Measurements from ENCODE around the gene MAGEE1.

MAGEE1 gene

DNA sequence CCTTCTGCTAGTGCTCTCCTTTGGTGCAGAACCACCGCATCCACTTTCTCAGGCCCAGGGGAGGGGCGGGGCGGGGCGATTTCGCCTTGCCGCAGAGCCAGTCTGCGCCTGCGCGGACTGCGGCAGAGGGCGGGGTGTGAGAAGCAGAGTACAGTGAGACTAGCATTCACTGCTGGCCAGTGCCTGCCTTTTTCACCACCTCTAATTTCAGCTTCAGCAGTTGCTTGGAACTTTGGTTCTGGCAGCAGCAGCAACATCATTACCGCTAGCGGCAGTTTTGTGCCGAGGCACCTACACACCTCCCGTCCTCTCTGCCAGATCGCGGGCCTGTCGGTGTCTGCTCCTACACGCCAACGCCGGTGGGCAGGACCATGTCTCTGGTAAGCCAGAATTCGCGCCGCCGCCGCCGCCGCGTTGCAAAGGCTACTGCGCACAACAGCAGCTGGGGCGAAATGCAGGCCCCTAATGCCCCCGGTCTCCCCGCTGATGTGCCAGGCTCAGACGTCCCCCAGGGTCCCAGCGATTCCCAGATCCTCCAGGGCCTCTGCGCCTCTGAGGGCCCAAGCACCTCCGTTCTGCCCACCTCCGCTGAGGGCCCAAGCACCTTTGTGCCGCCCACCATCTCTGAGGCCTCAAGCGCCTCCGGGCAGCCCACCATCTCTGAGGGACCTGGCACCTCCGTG is at the start of gene MAGEE1:
Gene MAGEE1 (plus strand): TSS at position 151 of the 683 bp plus-strand sequence. CDS start 221 bp downstream, at position 372.
- TF ChIP-seq, protein P1, sequence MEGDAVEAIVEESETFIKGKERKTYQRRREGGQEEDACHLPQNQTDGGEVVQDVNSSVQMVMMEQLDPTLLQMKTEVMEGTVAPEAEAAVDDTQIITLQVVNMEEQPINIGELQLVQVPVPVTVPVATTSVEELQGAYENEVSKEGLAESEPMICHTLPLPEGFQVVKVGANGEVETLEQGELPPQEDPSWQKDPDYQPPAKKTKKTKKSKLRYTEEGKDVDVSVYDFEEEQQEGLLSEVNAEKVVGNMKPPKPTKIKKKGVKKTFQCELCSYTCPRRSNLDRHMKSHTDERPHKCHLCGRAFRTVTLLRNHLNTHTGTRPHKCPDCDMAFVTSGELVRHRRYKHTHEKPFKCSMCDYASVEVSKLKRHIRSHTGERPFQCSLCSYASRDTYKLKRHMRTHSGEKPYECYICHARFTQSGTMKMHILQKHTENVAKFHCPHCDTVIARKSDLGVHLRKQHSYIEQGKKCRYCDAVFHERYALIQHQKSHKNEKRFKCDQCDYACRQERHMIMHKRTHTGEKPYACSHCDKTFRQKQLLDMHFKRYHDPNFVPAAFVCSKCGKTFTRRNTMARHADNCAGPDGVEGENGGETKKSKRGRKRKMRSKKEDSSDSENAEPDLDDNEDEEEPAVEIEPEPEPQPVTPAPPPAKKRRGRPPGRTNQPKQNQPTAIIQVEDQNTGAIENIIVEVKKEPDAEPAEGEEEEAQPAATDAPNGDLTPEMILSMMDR (IDR thresholded peaks at IDR 0.05) = no peak
- Mint-ChIP-seq H3K27me3 (ENCODE audit: low read depth, poor library complexity) (peaks cover 4% of the 10 kb centered on the region), H3K9me3 (peaks cover 47% of the 10 kb centered on the region), H3K27ac (no peak within 1 kb of the TSS), H3K4me1 (peaks cover under 1% of the 10 kb centered on the region), H3K36me3 (ENCODE audit: low read depth) (no peaks in the 10 kb centered on the region), H3K4me3 (peak within 1 kb of the TSS; percentile 85)
- peak; percentile 78 for DNase-seq

DNA sequence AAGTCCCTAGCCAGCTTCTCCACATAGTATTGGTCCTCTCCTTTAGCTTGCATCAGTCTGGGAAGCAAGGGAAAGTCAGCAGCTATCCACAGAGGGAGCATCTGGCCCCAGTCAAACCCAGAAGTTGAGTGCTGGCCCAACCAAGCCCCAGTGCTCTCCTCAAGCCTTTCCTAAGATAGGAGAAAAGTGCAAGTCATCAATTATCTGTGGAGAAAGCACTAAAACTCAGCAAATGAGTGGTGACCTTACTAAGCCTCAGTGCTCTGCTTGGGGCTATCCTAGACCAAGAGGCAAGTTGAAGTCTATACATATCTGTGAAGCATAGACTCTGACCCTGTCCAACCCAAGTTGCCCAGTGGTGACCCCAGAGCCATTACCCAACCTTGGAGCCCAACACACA is 28.5 kb upstream of the MAGEE1 start:
- H3K4me1 Mint-ChIP-seq = no peaks in the 10 kb centered on the region
- no peak overlapping the region for H3K27ac Mint-ChIP-seq
- TF ChIP-seq, protein P1 (IDR thresholded peaks at IDR 0.05) = no peak
- H3K4me3 Mint-ChIP-seq = no peak overlapping the region
- H3K36me3 Mint-ChIP-seq (ENCODE audit: low read depth) = no peaks in the 10 kb centered on the region
- DNase-seq = no peak
- H3K9me3 Mint-ChIP-seq = peaks cover 79% of the 10 kb centered on the region
- peaks cover 4% of the 10 kb centered on the region for H3K27me3 Mint-ChIP-seq (ENCODE audit: low read depth, poor library complexity)

GRCh38 chrX:76407795-76408194 is 19.7 kb upstream of the MAGEE1 start:
- Mint-ChIP-seq H3K9me3 (peaks cover 60% of the 10 kb centered on the region), H3K27me3 (ENCODE audit: low read depth, poor library complexity) (no peaks in the 10 kb centered on the region), H3K27ac (no peak overlapping the region), H3K4me3 (no peak overlapping the region), H3K36me3 (ENCODE audit: low read depth) (no peaks in the 10 kb centered on the region), H3K4me1 (no peaks in the 10 kb centered on the region)
- TF ChIP-seq, protein P1 (IDR thresholded peaks at IDR 0.05) = no peak
- no peak for DNase-seq

DNA sequence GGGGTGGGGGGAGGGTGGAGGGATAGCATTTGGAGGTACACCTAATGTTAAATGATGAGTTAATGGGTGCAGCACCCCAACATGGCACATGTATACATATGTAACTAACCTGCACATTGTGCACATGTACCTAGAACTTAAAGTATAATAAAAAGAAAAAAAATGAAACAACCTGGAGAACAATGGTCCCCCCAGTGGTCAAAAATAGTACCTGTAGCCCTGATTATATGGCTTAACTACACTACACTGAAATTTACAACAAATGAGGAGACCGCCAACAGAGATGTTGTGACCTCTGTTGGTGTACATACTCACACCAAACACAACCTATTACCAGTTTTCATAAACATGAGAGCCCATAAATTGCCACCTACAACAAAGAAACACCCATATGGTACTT is 7.3 kb upstream of the MAGEE1 start:
- no peaks in the 10 kb centered on the region for H3K4me1 Mint-ChIP-seq
- TF ChIP-seq, protein P1 (IDR thresholded peaks at IDR 0.05) = no peak
- no peaks in the 10 kb centered on the region for H3K36me3 Mint-ChIP-seq (ENCODE audit: low read depth)
- H3K4me3 Mint-ChIP-seq = no peak overlapping the region
- peaks cover 6% of the 10 kb centered on the region for H3K27me3 Mint-ChIP-seq (ENCODE audit: low read depth, poor library complexity)
- no peak overlapping the region for H3K27ac Mint-ChIP-seq
- no peak for DNase-seq
- peaks cover 54% of the 10 kb centered on the region for H3K9me3 Mint-ChIP-seq

- Mint-ChIP-seq H3K27ac (no peak overlapping the region), H3K36me3 (ENCODE audit: low read depth) (no peaks in the 10 kb centered on the region), H3K27me3 (ENCODE audit: low read depth, poor library complexity) (peaks cover 4% of the 10 kb centered on the region), H3K4me1 (peaks cover 5% of the 10 kb centered on the region), H3K4me3 (peak overlapping the region; percentile 85), H3K9me3 (peaks cover 50% of the 10 kb centered on the region)
- DNase-seq = peak; percentile 19
- TF ChIP-seq, protein P1 (IDR thresholded peaks at IDR 0.05) = no peak
Measured at GRCh38 chrX:76428243-76429130, 977 bp downstream of the MAGEE1 start.

Data from nephron progenitor cell (in vitro differentiated cells).